NT2/D1 (cell line): ENCODE results near the gene RRAGB.

Source experiments
- SUZ12 ChIP-seq: IDR thresholded peaks from 2 replicates; pipeline ENCODE4 v1.6.1; 2011; ENCODE audit not compliant: insufficient read length, insufficient read depth; ENCODE audit errors: extremely low read depth
- YY1 ChIP-seq: IDR thresholded peaks from 2 replicates; pipeline ENCODE4 v1.6.1; 2011; ENCODE audit not compliant: insufficient read length, insufficient read depth

DNA sequence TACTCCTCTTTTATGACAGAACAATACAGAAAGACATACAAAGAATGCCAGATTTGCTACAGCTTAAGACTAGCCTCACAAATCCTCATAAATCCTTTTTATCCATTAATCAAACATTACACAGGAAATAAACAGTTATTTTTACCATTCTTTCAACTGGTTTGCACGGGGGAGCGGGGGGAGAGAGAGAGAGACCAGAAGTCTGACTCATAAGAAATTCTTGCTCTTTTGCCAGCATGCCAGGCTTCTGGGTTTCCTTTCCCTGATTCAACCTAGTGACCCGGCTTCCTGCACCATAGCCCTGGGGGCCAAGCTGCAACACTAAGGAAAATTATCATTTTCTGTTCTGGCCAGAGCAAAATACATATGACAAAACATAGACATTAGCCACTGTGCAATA is 6.8 kb upstream of the RRAGB start:
- no peak for TF ChIP-seq YY1
- TF ChIP-seq SUZ12: no peak
